Keratinocyte (primary cell): ENCODE measurements around the gene GPD1.

Experiments used
- CTCF ChIP-seq, 3 experiments: IDR thresholded peaks in 1 of 3; conservative IDR thresholded peaks in 1 of 3; optimal IDR thresholded peaks in 1 of 3; 2 replicates in 2 of 3; 3 replicates in 1 of 3; pipeline versions ENCODE3 to v1.5.1; 2011; ENCODE audit warnings: low read length in 3 of 3, mild to moderate bottlenecking in 3 of 3, moderate library complexity in 2 of 3, control low read depth in 1 of 3, inconsistent platforms in 1 of 3; ENCODE audit not compliant: insufficient read depth in 2 of 3; ENCODE audit errors: extremely low read depth in 1 of 3
- EZH2 ChIP-seq: IDR thresholded peaks from one replicate; pipeline ENCODE4 v1.6.1; 2012; ENCODE audit warnings: inconsistent platforms, mild to moderate bottlenecking, low read length, moderate library complexity

- TF ChIP-seq CTCF (optimal IDR thresholded peaks at IDR 0.05 in 1 of 3, IDR thresholded peaks at IDR 0.05 in 1 of 3, conservative IDR thresholded peaks at IDR 0.05 in 1 of 3; ENCODE audit: extremely low read depth in 1 of 3, insufficient read depth in 2 of 3, low read length in 3 of 3) = no peak
- TF ChIP-seq EZH2 = no peak
Measured at GRCh38 chr12:50104417-50105366, 884 bp downstream of the GPD1 start.
